ENCODE measurements around the gene KRT35.

KRT35 gene

DNA sequence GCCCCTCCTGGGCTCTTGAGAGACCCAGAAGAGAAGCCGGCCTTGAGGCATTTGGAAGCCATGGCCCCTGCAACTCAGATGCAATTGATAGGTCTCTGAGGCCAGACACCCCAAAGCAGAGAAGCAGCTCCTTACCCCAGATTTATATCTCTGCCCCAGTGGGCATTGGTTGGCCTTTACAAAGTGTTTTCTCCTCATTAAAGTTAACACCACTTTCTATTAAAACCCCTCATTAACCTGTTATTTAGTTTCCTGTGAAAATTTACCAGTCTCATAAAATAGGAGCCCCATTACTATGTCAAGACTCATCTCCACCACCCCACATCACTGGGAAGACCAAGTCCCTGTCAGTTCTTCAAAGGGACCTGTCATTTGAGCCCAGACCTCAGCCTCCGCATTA lies at the start of gene KRT35:
Gene KRT35, minus strand, starts transcription at position 116 of the 400 bp plus-strand sequence. Its CDS starts 54 bp downstream, at position 62.
- TF ChIP-seq ZNF274 (IDR thresholded peaks at IDR 0.05; ENCODE audit: low read depth, low read length), result no peak
- no peak within 1 kb of the TSS for H3K4me3 ChIP-seq (ENCODE audit: low read length)

DNA sequence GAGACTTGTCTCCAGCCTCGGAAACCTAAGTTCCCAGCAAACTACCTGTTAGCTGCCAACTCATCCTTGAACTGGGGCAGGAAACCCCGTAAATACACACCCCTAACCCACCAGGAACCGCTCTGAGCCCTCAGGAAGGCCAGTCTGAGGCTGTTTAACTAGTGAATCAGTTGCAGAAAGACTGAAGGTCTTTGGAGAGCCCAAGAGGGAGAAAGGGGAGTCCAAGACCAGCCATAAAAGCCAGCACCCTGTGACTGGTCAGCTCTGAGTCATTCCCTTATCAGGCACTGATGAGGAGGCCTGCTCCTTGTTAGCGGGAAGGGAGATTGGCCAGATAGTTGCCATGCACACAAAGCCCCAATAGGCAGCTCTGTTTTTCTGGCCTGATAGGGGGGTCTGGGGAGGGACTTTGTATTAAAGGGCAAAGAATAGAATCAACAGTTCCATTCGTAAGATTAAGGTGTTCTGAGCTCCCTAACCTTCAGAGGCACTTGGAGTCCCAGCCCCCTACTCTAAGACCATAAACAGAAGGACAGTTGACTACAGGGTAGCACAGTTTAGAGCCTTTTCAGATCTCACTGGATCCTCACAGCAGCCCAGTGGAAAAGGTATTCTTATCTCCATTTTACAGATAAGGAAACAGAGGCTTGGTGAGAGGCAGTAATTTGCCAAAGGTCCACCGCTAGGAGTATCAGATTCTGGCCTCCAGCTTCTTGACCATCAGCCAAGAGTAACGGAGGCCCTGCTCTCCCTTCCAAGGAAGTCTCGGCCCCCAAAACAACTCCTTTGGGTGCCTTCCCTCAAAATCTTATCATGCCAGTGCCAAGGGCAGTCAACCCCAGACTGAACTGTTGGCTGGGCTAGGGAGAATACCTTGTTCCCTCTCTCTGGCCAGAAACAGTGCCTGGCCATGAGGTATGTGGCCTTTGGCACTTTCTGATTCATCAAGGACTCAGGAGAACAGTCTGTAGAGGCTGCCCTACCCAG lies 49.4 kb upstream of the KRT35 start:
- H3K4me3 ChIP-seq (ENCODE audit: low read length), result no peak overlapping the region
- TF ChIP-seq ZNF274 (IDR thresholded peaks at IDR 0.05; ENCODE audit: low read depth, low read length), result no peak

DNA sequence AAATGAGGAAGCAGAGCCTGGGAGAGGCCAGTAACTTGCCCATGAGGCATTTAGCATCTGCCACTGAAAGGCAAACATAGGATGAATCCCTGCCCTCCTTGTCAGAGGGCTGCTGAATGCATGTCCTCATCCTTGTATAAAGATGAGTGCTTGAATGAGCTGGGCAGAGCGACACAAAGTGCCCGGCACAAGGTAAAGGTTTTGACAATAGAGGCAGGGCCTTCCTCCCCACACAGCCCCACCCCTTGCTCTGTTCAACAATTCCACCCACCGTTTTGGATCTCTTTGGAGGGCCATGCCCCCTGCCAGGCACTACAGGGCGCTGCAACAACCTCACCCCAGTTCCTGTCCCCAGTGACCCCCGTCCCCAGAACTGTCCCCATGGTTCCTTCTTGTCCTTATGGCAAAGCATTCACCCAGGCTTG lies 48.6 kb upstream of the KRT35 start:
- no peak overlapping the region for H3K4me3 ChIP-seq (ENCODE audit: low read length)
- TF ChIP-seq ZNF274 (IDR thresholded peaks at IDR 0.05; ENCODE audit: low read depth, low read length), result no peak

DNA sequence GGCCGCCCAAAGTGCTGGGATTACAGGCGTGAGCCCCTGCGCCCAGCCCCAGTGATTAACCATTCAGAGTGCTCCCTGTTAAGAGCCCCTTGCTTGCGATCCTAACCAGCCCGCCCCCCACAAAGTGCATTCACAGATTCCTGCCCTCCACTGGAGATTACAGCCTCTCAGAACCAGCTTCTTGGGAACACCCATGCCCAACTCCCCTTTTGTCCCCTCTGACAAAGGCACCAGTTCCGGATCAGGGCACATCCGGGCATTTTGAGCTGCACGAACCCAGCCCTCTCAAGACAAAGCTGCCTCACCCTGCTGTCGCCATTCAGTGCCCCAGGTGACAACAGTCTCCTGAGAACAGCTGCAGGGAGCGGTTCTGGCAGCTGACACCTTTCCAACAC lies 48.0 kb upstream of the KRT35 start:
- H3K4me3 ChIP-seq (ENCODE audit: low read length), result no peak overlapping the region
- TF ChIP-seq ZNF274 (IDR thresholded peaks at IDR 0.05; ENCODE audit: low read depth, low read length), result no peak

DNA sequence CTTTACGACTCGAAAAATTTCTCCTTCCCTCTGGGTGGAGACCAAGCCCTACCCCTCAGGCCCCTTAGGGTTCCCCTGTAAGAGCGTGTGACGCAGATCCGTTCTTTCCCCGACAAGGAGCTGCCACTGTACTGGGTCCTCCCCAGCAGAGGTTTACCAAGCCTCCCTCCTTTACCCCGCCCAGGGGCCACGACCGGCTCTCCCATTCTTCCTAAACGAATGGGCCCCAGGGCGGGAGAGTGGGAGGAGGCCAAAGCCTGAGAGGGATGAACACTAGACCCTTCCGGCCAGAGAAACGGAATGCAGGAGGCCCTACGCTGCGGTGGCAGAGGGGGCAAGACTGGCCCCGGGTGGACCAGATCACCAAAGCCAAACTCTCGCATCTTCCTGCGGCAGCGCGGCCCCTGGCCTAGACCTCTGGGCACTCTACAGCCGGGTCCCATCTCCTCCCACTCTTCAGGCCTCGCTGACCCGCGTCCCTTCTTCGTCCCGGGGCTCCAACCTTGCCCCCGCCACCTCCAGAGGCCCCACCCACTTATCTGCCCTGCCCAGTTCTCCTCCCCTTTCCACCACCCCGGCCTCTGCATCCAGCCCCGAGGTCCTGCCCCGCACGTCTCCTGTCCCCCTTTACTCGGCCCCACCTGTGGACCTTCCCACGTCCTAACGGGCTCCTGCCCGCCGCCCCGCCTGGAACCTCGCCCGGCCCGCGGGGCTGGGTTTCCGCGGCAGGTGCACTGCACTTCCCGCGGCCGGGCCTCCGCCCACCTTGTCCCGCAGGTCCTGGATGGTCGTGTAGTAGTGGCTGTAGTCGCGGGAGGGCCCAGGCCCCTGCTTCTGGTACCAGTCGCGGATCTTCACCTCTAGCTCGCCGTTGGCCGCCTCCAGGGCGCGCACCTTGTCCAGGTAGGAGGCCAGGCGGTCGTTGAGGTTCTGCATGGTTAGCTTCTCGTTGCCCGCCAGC lies 46.4 kb upstream of the KRT35 start:
- no peak overlapping the region for H3K4me3 ChIP-seq (ENCODE audit: low read length)
- TF ChIP-seq ZNF274 (IDR thresholded peaks at IDR 0.05; ENCODE audit: low read depth, low read length), result no peak

DNA sequence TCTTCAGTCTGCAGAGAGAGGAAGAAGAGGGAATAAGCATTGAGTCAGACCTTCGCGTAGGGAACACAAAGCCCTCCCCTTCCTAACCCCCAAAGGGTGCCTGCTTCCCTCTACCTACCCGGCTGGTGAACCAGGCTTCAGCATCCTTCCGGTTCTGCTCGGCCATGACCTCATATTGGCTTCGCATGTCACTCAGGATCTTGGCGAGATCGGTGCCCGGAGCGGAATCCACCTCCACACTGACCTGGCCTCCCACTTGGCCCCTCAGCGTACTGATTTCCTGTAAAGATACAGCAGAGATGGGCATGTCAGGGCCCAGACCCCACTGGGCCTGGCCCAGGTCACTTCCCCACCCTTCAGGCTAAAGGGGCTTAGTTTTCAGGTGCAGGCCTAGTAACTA lies 43.3 kb upstream of the KRT35 start:
- no peak overlapping the region for H3K4me3 ChIP-seq (ENCODE audit: low read length)
- TF ChIP-seq ZNF274 (IDR thresholded peaks at IDR 0.05; ENCODE audit: low read depth, low read length), result no peak

DNA sequence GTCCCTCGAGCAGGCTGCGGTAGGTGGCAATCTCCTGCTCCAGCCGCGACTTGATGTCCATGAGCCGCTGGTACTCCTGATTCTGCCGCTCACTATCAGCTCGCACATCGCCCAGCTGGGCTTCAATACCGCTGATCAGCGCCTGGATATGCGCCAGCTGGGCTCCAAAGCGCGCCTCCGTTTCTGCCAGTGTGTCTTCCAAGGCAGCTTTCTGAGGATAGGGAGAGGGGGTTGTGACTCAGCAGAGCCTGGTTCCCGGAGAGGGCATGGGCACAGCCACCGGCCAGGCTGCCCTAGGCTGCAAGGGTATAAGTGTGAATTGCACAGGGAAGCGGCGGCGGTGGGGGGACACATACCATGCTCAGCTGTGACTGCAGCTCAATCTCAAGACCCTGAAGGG lies 42.8 kb upstream of the KRT35 start:
- H3K4me3 ChIP-seq (ENCODE audit: low read length), result no peak overlapping the region
- no peak for TF ChIP-seq ZNF274 (IDR thresholded peaks at IDR 0.05; ENCODE audit: low read depth, low read length)

DNA sequence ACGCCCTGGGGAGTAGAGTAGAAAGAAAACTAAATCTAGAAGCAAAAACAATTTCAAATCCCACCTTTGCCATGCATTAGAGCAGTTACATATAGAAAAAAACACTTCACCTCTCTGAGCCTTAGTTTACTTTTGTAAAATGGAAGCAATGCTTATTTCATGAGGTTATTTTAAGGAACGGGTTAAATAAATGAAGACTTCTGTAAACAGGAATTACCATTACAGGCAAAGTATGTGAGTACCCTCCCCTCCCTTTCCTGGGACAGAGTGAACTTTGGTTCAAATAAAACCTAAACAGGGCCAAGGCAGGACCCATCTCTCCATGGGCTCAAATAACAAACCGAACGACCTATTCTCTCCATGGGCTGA lies 42.3 kb upstream of the KRT35 start:
- no peak for TF ChIP-seq ZNF274 (IDR thresholded peaks at IDR 0.05; ENCODE audit: low read depth, low read length)
- H3K4me3 ChIP-seq (ENCODE audit: low read length), result no peak overlapping the region

DNA sequence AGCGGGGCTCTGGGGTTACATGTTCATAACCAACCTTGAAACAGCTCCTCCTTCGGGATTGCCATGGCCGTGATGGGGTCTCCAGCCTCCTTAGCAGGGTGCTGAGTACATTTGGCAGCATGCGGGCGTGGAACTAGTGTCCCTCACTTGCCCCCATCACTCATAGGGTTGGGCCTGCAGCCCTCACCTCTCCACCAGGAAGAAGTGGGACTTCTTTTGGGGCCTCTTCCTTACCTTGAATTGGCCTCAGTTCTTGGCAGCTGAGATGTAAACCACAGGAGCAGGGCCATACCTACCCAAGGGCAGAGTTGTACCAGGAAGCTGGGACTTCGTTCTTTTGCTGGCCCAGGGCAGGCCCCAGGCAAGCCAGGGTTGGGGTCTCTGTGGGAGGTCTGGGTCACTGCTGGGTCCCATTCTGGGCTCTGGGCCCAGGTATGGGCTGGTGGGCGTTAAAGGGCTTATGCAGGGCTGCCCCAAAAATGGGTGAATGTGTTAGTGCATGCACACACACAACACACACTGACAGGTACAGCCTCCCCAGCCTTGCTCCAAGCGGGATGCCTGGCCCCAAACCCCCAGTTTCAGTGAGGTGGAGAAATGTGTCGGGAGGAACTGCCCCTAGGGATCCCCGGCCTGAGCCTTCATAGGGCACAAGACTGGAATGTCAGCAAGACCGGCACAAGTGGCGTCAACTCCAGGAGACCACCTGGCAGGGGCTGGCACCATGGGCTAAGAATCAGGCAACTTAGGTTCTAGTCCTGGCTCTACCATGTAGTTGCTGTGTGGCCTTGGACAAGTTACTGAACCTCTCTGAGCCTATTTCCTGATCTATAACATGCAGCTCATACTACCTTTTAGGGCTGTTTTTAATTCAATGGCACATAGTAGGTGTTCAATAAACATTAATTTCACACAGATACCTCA lies 41.6 kb upstream of the KRT35 start:
- TF ChIP-seq ZNF274 (IDR thresholded peaks at IDR 0.05; ENCODE audit: low read depth, low read length), result no peak
- no peak overlapping the region for H3K4me3 ChIP-seq (ENCODE audit: low read length)

DNA sequence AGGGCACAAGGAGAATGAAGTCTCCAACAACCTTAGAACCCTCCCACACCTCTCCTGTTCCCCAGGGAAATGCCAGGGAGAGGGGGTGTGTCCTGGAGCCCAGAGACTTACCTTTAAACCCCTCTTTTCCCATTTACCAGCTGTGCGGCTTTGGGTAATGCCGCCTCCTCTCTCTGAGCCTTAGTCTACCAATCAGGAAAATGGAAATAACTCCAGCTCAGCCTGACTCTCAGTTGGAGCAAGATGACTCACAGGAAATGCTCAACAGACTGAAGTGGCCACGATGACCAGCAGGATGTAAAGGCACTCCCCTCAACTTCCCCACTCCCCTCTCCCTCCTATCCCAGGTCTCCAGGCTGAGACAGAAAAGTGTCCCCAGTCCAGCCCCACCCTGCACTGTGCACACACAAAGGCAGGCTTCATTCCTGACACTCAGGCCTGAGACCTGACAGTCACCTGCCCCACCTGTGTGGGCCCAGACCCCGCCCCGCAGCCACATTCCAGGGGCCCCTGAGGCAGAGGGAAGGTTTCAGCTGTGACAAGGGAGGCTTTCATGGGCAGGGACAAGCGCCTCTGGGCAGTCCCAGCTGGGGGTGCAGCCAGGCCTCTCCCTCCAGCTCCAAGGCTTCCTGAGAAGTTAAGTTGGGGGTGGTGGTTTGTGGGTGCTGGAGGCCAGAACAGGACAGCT lies 40.8 kb upstream of the KRT35 start:
- TF ChIP-seq ZNF274 (IDR thresholded peaks at IDR 0.05; ENCODE audit: low read depth, low read length), result no peak
- no peak overlapping the region for H3K4me3 ChIP-seq (ENCODE audit: low read length)

DNA sequence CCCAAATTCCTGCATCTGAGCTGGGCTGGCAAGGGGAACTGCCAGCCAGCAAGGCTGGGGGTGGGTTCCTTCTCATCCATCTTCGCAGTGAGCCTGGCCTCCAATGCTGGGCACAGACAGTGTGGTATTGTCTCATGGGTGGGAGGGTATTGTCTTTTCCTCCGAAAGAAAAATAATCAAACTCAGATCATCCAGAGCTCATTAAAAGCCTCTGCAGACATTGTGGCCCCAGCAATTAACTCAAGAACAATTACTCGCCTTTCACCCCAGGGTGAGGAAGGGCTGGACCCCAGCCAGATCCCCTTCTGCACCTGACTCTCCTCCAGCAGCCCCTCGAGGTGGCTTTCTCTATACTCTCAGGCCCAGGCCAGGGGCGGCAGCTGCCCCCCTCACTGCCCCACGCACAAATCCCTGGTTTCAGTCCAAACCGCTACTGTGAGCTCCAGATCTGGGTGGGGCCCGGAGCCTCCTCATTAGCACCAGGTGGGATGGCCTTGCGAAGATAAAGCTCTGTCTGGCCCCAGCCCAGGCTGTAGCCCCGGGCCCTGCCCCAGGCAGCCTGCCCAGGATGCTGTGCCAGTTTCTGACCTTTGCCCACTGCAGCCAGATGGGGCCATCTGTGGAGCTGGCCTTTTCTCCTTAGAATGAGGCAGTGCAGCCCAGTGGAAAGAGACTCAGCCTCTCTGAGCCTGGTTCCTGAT lies 40.0 kb upstream of the KRT35 start:
- TF ChIP-seq ZNF274 (IDR thresholded peaks at IDR 0.05; ENCODE audit: low read depth, low read length), result no peak
- no peak overlapping the region for H3K4me3 ChIP-seq (ENCODE audit: low read length)

DNA sequence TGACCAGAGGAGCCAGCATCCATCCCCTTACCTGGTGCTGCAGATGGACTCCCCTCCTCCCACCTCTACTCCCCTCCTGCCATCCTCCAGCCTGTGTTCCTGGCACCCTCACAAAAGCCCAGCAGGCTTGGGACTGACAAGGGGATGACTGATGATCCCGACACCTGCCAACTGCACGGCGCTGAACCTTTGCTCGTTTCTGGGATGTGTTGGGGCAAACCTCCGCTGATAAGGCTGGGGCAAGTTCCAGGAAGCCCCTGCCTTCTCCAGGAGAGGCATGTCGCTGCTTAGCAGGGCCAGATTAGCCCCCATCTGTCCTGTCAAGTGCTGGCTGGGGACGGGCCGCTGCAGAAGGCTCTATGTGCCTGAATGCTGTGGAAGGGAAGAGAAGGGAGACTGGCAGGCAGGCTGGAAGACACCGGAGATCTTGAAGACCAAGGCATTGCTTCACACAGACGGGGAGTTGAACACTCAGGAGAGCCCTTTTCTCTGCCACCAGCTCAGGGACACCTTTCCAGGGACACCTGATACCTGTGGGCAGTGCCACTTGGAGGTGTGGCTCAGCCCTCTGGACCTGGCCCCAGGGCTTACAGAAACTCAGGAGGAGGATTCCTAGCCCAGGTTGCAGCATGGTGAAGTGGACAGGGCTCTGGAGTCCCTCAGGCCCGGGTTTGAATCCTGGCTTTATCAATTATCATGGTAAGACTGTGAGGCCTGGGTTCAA lies 38.7 kb upstream of the KRT35 start:
- TF ChIP-seq ZNF274 (IDR thresholded peaks at IDR 0.05; ENCODE audit: low read depth, low read length), result no peak
- no peak overlapping the region for H3K4me3 ChIP-seq (ENCODE audit: low read length)
